GM19025 (cell line): Measurements from ENCODE around the gene SQOR.

Experiments
- ATAC-seq: cut with Tn5 transposase; IDR thresholded peaks from one replicate; pipeline ENCODE4 v1.9.1; 2021; ENCODE audit warnings: mild to moderate bottlenecking, low read depth, moderate library complexity; ENCODE audit not compliant: unreplicated experiment

SQOR gene

GRCh38 chr15:45703670-45704328 is 69.0 kb downstream of the SQOR start:
- no peak for ATAC-seq

- no peak for ATAC-seq
These were observed 69.8 kb downstream of the SQOR start for GRCh38 chr15:45704329-45705249.

GRCh38 chr15:45705510-45706473 is 71.0 kb downstream of the SQOR start:
- peak; percentile 66 for ATAC-seq

GRCh38 chr15:45710657-45711056 is 75.8 kb downstream of the SQOR start:
- ATAC-seq, result no peak

GRCh38 chr15:45714590-45715488 is 80.0 kb downstream of the SQOR start:
- ATAC-seq, result no peak

- ATAC-seq, result no peak
These were observed 80.7 kb downstream of the SQOR start for GRCh38 chr15:45715528-45715927.

- no peak for ATAC-seq
These were observed 84.7 kb downstream of the SQOR start for GRCh38 chr15:45719490-45719889.

GRCh38 chr15:45720183-45720582 is 85.4 kb downstream of the SQOR start:
- no peak for ATAC-seq

GRCh38 chr15:45728641-45729040 is 93.8 kb downstream of the SQOR start:
- no peak for ATAC-seq

GRCh38 chr15:45729141-45729540 is 94.3 kb downstream of the SQOR start:
- ATAC-seq, result no peak

GRCh38 chr15:45731343-45731742 is 96.5 kb downstream of the SQOR start:
- no peak for ATAC-seq

- ATAC-seq, result no peak
These were observed 97.8 kb downstream of the SQOR start for GRCh38 chr15:45732662-45733061.

GRCh38 chr15:45734260-45734711 is 99.5 kb downstream of the SQOR start:
- ATAC-seq, result no peak
